Endothelial cell of umbilical vein (primary cell): ENCODE results near the gene GABBR2. TPM values are rescaled to one million over a fixed set of nuclear protein-coding genes. Genes with fewer than 3 reads are reported as not detected.

Experiments used
- BruUV-seq: library from RNA; stranded (reverse); fragments of 400-500 nt; replicated peaks from 2 replicates; lab custom pipeline; 2021; lab: Mats Ljungman, UMichigan
- CTCF ChIA-PET: fragments of 300-600, 350-600 bp; sonication (Branson Sonifier 250); formaldehyde crosslinking; loops from one replicate; lab custom pipeline; 2021; ENCODE audit warnings: antibody characterized with exemption, inconsistent platforms; lab: Charles Lee
- POLR2A ChIA-PET: fragments of 300-600, 350-600 bp; sonication (Branson Sonifier 250); formaldehyde crosslinking; loops from one replicate; lab custom pipeline; 2021; ENCODE audit warnings: antibody characterized with exemption, inconsistent platforms; lab: Charles Lee
- DNase-seq: peaks from one replicate; pipeline ENCODE4 v3.0.0-alpha.2; 2011; ENCODE audit warnings: low read depth, low spot score
- FAIRE-seq: peaks from 2 replicates; lab custom pipeline; 2011; peaks lifted over from hg19 to GRCh38; lab: Jason Lieb, UNC
- H2AFZ ChIP-seq: 2 replicates; pipeline ENCODE4 v1.6.0; 2012; ENCODE audit warnings: low read depth, low read length, control low read depth, inconsistent platforms
- H3K27ac ChIP-seq: 2 replicates; pipeline ENCODE4 v1.5.1; 2011; ENCODE audit warnings: low read depth, mild to moderate bottlenecking, control low read depth, low read length, moderate library complexity; ENCODE audit not compliant: insufficient read depth
- H3K27me3 ChIP-seq, 2 experiments: 2 replicates each; pipeline versions ENCODE4 v1.6.0 to v1.6.1; 2011; ENCODE audit warnings: low read length in 2 of 2, mixed read lengths in 1 of 2; ENCODE audit not compliant: control insufficient read depth in 2 of 2, insufficient read depth in 2 of 2
- H3K36me3 ChIP-seq, 2 experiments: 2 replicates in 1 of 2; 3 replicates in 1 of 2; pipeline ENCODE4 v1.5.1; 2011; ENCODE audit warnings: low read length in 2 of 2, mild to moderate bottlenecking in 1 of 2, moderate library complexity in 1 of 2; ENCODE audit not compliant: control insufficient read depth in 2 of 2, insufficient read depth in 2 of 2; ENCODE audit errors: extremely low read depth in 1 of 2
- H3K4me1 ChIP-seq: 3 replicates; pipeline ENCODE4 v1.5.1; 2011; ENCODE audit warnings: mild to moderate bottlenecking, low read length; ENCODE audit not compliant: control insufficient read depth, insufficient read depth; ENCODE audit errors: extremely low read depth
- H3K4me2 ChIP-seq: 2 replicates; pipeline ENCODE4 v1.6.1; 2011; ENCODE audit warnings: low read length, control low read depth, mixed read lengths; ENCODE audit not compliant: insufficient read depth
- H3K4me3 ChIP-seq, 3 experiments: fragments of 200-600 bp in 1 of 3; sonication (generic), shearing (Covaris generic) in 1 of 3; replicated peaks in 1 of 3; 2 replicates each; pipeline ENCODE4 v1.5.1; 2011 to 2016; ENCODE audit warnings: control low read depth in 3 of 3, low read length in 3 of 3, mild to moderate bottlenecking in 2 of 3, inconsistent platforms in 1 of 3, low read depth in 1 of 3, moderate library complexity in 1 of 3; ENCODE audit not compliant: insufficient read depth in 1 of 3
- H3K79me2 ChIP-seq: 2 replicates; pipeline ENCODE4 v1.6.0; 2012; ENCODE audit warnings: low read length, inconsistent platforms; ENCODE audit not compliant: control insufficient read depth, insufficient read depth
- H3K9ac ChIP-seq: replicated peaks from 2 replicates; pipeline ENCODE3; 2011; ENCODE audit warnings: low read length, control low read depth; ENCODE audit not compliant: insufficient read depth; ENCODE audit errors: extremely low read depth
- H3K9me1 ChIP-seq: replicated peaks from 3 replicates; pipeline ENCODE4 v1.6.0; 2011; ENCODE audit warnings: mild to moderate bottlenecking, low read length; ENCODE audit not compliant: control insufficient read depth, insufficient read depth; ENCODE audit errors: extremely low read depth
- H3K9me3 ChIP-seq: replicated peaks from 2 replicates; pipeline ENCODE4 v1.5.1; 2012; ENCODE audit warnings: low read length, inconsistent platforms; ENCODE audit not compliant: control insufficient read depth, insufficient read depth
- H4K20me1 ChIP-seq: replicated peaks from 2 replicates; pipeline ENCODE3; 2011; ENCODE audit warnings: mild to moderate bottlenecking, low read length; ENCODE audit not compliant: control insufficient read depth, insufficient read depth; ENCODE audit errors: extremely low read depth
- CTCF ChIP-seq, 2 donors: IDR thresholded peaks; 1 replicate in 1 of 2; 2 replicates in 1 of 2; pipeline ENCODE4 v1.5.1; 2011; ENCODE audit warnings: low read length in 2 of 2, mild to moderate bottlenecking in 2 of 2, moderate library complexity in 2 of 2, control low read depth in 1 of 2, inconsistent platforms in 1 of 2, low read depth in 1 of 2; ENCODE audit not compliant: insufficient read depth in 1 of 2; ENCODE audit errors: extremely low read depth in 1 of 2
- EZH2 ChIP-seq: IDR thresholded peaks from 2 replicates; pipeline ENCODE4 v1.6.1; 2012; ENCODE audit warnings: borderline replicate concordance, low read depth, mild to moderate bottlenecking, moderate library complexity, low read length, inconsistent platforms; ENCODE audit not compliant: severe bottlenecking
- FOS ChIP-seq: IDR thresholded peaks from 2 replicates; pipeline ENCODE4 v1.6.1; 2011; ENCODE audit warnings: mild to moderate bottlenecking, low read length, moderate library complexity, borderline replicate concordance; ENCODE audit not compliant: insufficient read depth
- GATA2 ChIP-seq: IDR thresholded peaks from 2 replicates; pipeline ENCODE4 v1.7.0; 2011; ENCODE audit warnings: low read depth, mild to moderate bottlenecking, moderate library complexity, mixed read lengths, low read length; ENCODE audit not compliant: insufficient read length, insufficient read depth
- JUN ChIP-seq: IDR thresholded peaks from 2 replicates; pipeline ENCODE4 v1.6.1; 2011; ENCODE audit warnings: borderline replicate concordance, low read depth; ENCODE audit not compliant: insufficient read length, insufficient read depth
- MAX ChIP-seq: IDR thresholded peaks from 2 replicates; pipeline ENCODE4 v1.6.1; 2011; ENCODE audit not compliant: insufficient read depth, insufficient read length
- MYC ChIP-seq: IDR thresholded peaks from one replicate; pipeline ENCODE4 v1.6.1; 2011; ENCODE audit warnings: mild to moderate bottlenecking, low read depth, low read length
- POLR2A ChIP-seq: IDR thresholded peaks from 2 replicates; pipeline ENCODE4 v1.6.1; 2012; ENCODE audit warnings: low read depth, mild to moderate bottlenecking, control low read depth, low read length
- POLR2AphosphoS5 ChIP-seq: IDR thresholded peaks from 2 replicates; pipeline ENCODE4 v1.6.1; 2012; ENCODE audit warnings: low read depth, mild to moderate bottlenecking, control low read depth, low read length, moderate library complexity; ENCODE audit not compliant: insufficient read depth
- dilution Hi-C: fragments of 300-500 bp; cut with MboI; formaldehyde crosslinking; loops from one replicate; pipeline ENCODE4 v1.15.0; 2019; ENCODE audit warnings: low sequenced_read_pairs; ENCODE audit not compliant: extremely low pct_ligation_motif_present
- intact Hi-C: fragments of 100-400 bp; cut with micrococcal nuclease; formaldehyde crosslinking; loops from one replicate; pipeline ENCODE4 v1.10.0; 2022
- polyA plus RNA-seq, 4 experiments: library from polyadenylated mRNA; depleted of rRNA in 3 of 4; stranded (reverse) in 3 of 4; unstranded in 1 of 4; fragments of >200 nt; gene quantifications; 2 replicates each; pipeline versions ENCODE4 v1.2.1 to v1.2.3, GENCODE V29; 2011 to 2012; ENCODE audit warnings: missing spikeins in 1 of 4
- total RNA-seq: library from RNA; stranded (reverse); gene quantifications from 2 replicates; pipeline ENCODE4 v1.2.3, GENCODE V29; 2021

Gene GABBR2
- total and polyA plus RNA-seq, 2 donors (not counting 3 experiments of a cell fraction or from before 2014, with no cell fraction given) = 1.1 to 9.2 TPM

- Histone ChIP-seq H3K4me2 (no peak overlapping the region), H3K9me1 (no peaks in the 10 kb centered on the region), H3K79me2 (no peaks in the 10 kb centered on the region), H3K27ac (no peak overlapping the region), H3K4me3 (no peak overlapping the region), H4K20me1 (no peaks in the 10 kb centered on the region), H2AFZ (no peak overlapping the region), H3K27me3 (no peaks in the 10 kb centered on the region), H3K36me3 (no peaks in the 10 kb centered on the region), H3K9ac (no peak overlapping the region), H3K9me3 (no peaks in the 10 kb centered on the region), H3K4me1 (peaks cover 43% of the 10 kb centered on the region)
- FAIRE-seq (no peak), DNase-seq (no peak)
- ChIA-PET POLR2A (no interaction called here), CTCF (interaction anchor here (1.8 kb wide), 1 partner anchor 18 kb away, joined by 3 read pairs; no protein-coding TSS in a partner anchor)
- dilution Hi-C loops = no loop called here
- no peak for TF ChIP-seq JUN
- no peak for TF ChIP-seq MYC
- TF ChIP-seq MAX = no peak
- no peak for TF ChIP-seq POLR2AphosphoS5
- TF ChIP-seq POLR2A = no peak
- TF ChIP-seq EZH2 = no peak
- TF ChIP-seq CTCF (IDR thresholded peaks at IDR 0.05; ENCODE audit: extremely low read depth in 1 of 2, insufficient read depth in 1 of 2, low read depth in 1 of 2, low read length in 2 of 2) = no peak
- no peak for TF ChIP-seq GATA2
- no peak for TF ChIP-seq FOS
- no TSS peak for BruUV-seq
- intact Hi-C loops = no loop called here
Observed at GRCh38 chr9:98327249-98327561, 381.5 kb downstream of the GABBR2 start.
